Mesenchymal stem cell (in vitro differentiated cells and primary cell): Measurements from ENCODE around the gene MRPL39.

Experiments
- DNase-seq: peaks from one replicate; pipeline ENCODE4 v3.0.0-alpha.2; 2013
- H2AFZ ChIP-seq: one replicate; pipeline ENCODE4 v1.6.1; 2013; ENCODE audit warnings: low read depth, mild to moderate bottlenecking, control low read depth, inconsistent platforms, low read length, moderate library complexity
- H2AK5ac ChIP-seq: 2 replicates; pipeline ENCODE4 v1.6.1; 2013; ENCODE audit warnings: low read length, moderate library complexity, mild to moderate bottlenecking, inconsistent platforms; ENCODE audit not compliant: severe bottlenecking
- H2BK120ac ChIP-seq: one replicate; pipeline ENCODE4 v1.6.1; 2013; ENCODE audit warnings: low read depth, mild to moderate bottlenecking, inconsistent platforms, low read length, moderate library complexity
- H2BK12ac ChIP-seq, 2 experiments: one replicate each; pipeline ENCODE4 v1.6.1; 2013; ENCODE audit warnings: inconsistent platforms in 2 of 2, low read length in 2 of 2, mild to moderate bottlenecking in 2 of 2, moderate library complexity in 2 of 2, control low read depth in 1 of 2
- H2BK15ac ChIP-seq: one replicate; pipeline ENCODE4 v1.6.1; 2013; ENCODE audit warnings: mild to moderate bottlenecking, low read depth, inconsistent platforms; ENCODE audit not compliant: poor library complexity, severe bottlenecking
- H2BK5ac ChIP-seq: 2 replicates; pipeline ENCODE4 v1.6.1; 2013; ENCODE audit warnings: low read depth, mild to moderate bottlenecking, low read length, control low read depth, inconsistent platforms; ENCODE audit not compliant: poor library complexity, severe bottlenecking
- H3K14ac ChIP-seq, 2 experiments: one replicate each; pipeline ENCODE4 v1.6.1; 2013; ENCODE audit warnings: inconsistent platforms in 2 of 2, low read length in 2 of 2, control low read depth in 1 of 2, mild to moderate bottlenecking in 1 of 2, moderate library complexity in 1 of 2
- H3K18ac ChIP-seq, 2 experiments: one replicate each; pipeline ENCODE4 v1.6.1; 2013; ENCODE audit warnings: inconsistent platforms in 2 of 2, low read length in 2 of 2, control low read depth in 1 of 2, low read depth in 1 of 2, mild to moderate bottlenecking in 1 of 2
- H3K23ac ChIP-seq, 2 experiments: one replicate each; pipeline ENCODE4 v1.6.1; 2013; ENCODE audit warnings: inconsistent platforms in 2 of 2, low read length in 2 of 2, mild to moderate bottlenecking in 2 of 2, moderate library complexity in 2 of 2, control low read depth in 1 of 2
- H3K27ac ChIP-seq: 2 replicates; pipeline ENCODE4 v1.5.1; 2013; ENCODE audit warnings: mild to moderate bottlenecking, moderate library complexity, low read length, control low read depth, inconsistent platforms; ENCODE audit not compliant: poor library complexity, severe bottlenecking
- H3K27me3 ChIP-seq, 2 experiments: 2 replicates each; pipeline versions ENCODE4 v1.6.1 to v1.7.0; 2013; ENCODE audit warnings: low read length in 2 of 2, mild to moderate bottlenecking in 2 of 2, moderate library complexity in 2 of 2, control low read depth in 1 of 2, inconsistent platforms in 1 of 2; ENCODE audit not compliant: control insufficient read depth in 1 of 2, insufficient read depth in 1 of 2
- H3K36me3 ChIP-seq, 2 experiments: 2 replicates each; pipeline versions ENCODE4 v1.6.1 to v1.7.0; 2013; ENCODE audit warnings: low read length in 2 of 2, control low read depth in 1 of 2, inconsistent platforms in 1 of 2, low read depth in 1 of 2, mild to moderate bottlenecking in 1 of 2; ENCODE audit not compliant: insufficient read depth in 2 of 2, control insufficient read depth in 1 of 2
- H3K4ac ChIP-seq, 2 experiments: one replicate each; pipeline ENCODE4 v1.6.1; 2013; ENCODE audit warnings: inconsistent platforms in 2 of 2, low read length in 2 of 2, mild to moderate bottlenecking in 2 of 2, moderate library complexity in 2 of 2, control low read depth in 1 of 2, low read depth in 1 of 2
- H3K4me1 ChIP-seq: 2 replicates; pipeline ENCODE4 v1.6.1; 2013; ENCODE audit warnings: low read depth, low read length, control low read depth; ENCODE audit not compliant: control insufficient read depth, insufficient read depth
- H3K4me2 ChIP-seq: 2 replicates; pipeline ENCODE4 v1.6.1; 2013; ENCODE audit warnings: low read length, mild to moderate bottlenecking, inconsistent platforms; ENCODE audit not compliant: poor library complexity, severe bottlenecking
- H3K4me3 ChIP-seq, 2 experiments: 2 replicates each; pipeline versions ENCODE4 v1.5.1 to v1.7.0; 2013; ENCODE audit warnings: low read length in 2 of 2, mild to moderate bottlenecking in 2 of 2, control low read depth in 1 of 2, low read depth in 1 of 2; ENCODE audit not compliant: insufficient read depth in 1 of 2
- H3K79me1 ChIP-seq: replicated peaks from 2 replicates; pipeline ENCODE4 v1.6.1; 2013; ENCODE audit warnings: mild to moderate bottlenecking, control low read depth, low read length, inconsistent platforms; ENCODE audit not compliant: poor library complexity, severe bottlenecking
- H3K9ac ChIP-seq: 2 replicates; pipeline ENCODE4 v1.7.0; 2013; ENCODE audit warnings: mild to moderate bottlenecking, low read length, moderate library complexity
- H3K9me3 ChIP-seq: 2 replicates; pipeline ENCODE4 v1.7.0; 2013; ENCODE audit warnings: mild to moderate bottlenecking, low read length; ENCODE audit not compliant: control insufficient read depth
- H4K8ac ChIP-seq: one replicate; pipeline ENCODE4 v1.6.1; 2013; ENCODE audit warnings: inconsistent platforms, mild to moderate bottlenecking, low read length, moderate library complexity
- H4K91ac ChIP-seq: one replicate; pipeline ENCODE4 v1.6.1; 2013; ENCODE audit warnings: mild to moderate bottlenecking, low read length, inconsistent platforms
- WGBS: methylation state at CpG from one replicate; pipeline ENCODE4 v1.1.7; 2013; ENCODE audit warnings: mixed read lengths; 5-methylcytosine and 5-hydroxymethylcytosine counted together

MRPL39 gene

GRCh38 chr21:25573409-25574206, 33.7 kb downstream of the MRPL39 start:
- H3K4me2 ChIP-seq = no peak overlapping the region
- no peaks in the 10 kb centered on the region for H3K27me3 ChIP-seq
- peak overlapping the region; percentile 59 for H3K9ac ChIP-seq
- H3K23ac ChIP-seq = no peak overlapping the region
- H2BK12ac ChIP-seq = no peak overlapping the region
- peaks cover 3% of the 10 kb centered on the region for H3K4me1 ChIP-seq
- H3K18ac ChIP-seq = no peak overlapping the region
- H2BK120ac ChIP-seq = no peak overlapping the region
- no peaks in the 10 kb centered on the region for H3K9me3 ChIP-seq
- peak; percentile 93 for DNase-seq
- WGBS = 100% methylated on average over 1 of the region's 6 CpGs
- no peak overlapping the region for H3K4ac ChIP-seq
- no peak overlapping the region for H4K8ac ChIP-seq
- no peak overlapping the region for H2AK5ac ChIP-seq
- peak overlapping the region; percentile 84 for H3K27ac ChIP-seq
- H2BK15ac ChIP-seq = no peak overlapping the region
- H3K4me3 ChIP-seq = peak overlapping the region in 1 of 2 experiments; percentile 5
- no peak overlapping the region for H4K91ac ChIP-seq
- no peak overlapping the region for H3K14ac ChIP-seq
- H2BK5ac ChIP-seq = no peak overlapping the region
- peaks cover 0 to 14% of the 10 kb centered on the region in 2 experiments for H3K36me3 ChIP-seq
- peaks cover 9% of the 10 kb centered on the region for H3K79me1 ChIP-seq
- H2AFZ ChIP-seq = no peak overlapping the region

GRCh38 chr21:25572861-25573310, 34.4 kb downstream of the MRPL39 start:
- Histone ChIP-seq H3K4me3 (no peak overlapping the region), H2BK15ac (no peak overlapping the region), H4K8ac (no peak overlapping the region), H3K4me2 (no peak overlapping the region), H3K36me3 (peaks cover 0 to 7% of the 10 kb centered on the region in 2 experiments), H3K27ac (peak overlapping the region; percentile 84), H3K9ac (peak overlapping the region; percentile 59), H2BK120ac (no peak overlapping the region), H2AFZ (no peak overlapping the region), H3K9me3 (no peaks in the 10 kb centered on the region), H4K91ac (no peak overlapping the region), H3K4me1 (peaks cover 3% of the 10 kb centered on the region), H3K79me1 (peaks cover 5% of the 10 kb centered on the region), H3K27me3 (no peaks in the 10 kb centered on the region), H3K18ac (no peak overlapping the region), H2BK12ac (no peak overlapping the region), H2AK5ac (no peak overlapping the region), H3K23ac (no peak overlapping the region), H3K4ac (no peak overlapping the region), H2BK5ac (no peak overlapping the region), H3K14ac (no peak overlapping the region)
- no CpG with 5 or more reads among the region's 3 CpGs for WGBS
- DNase-seq = peak; percentile 11

- H3K23ac ChIP-seq = no peak overlapping the region
- no peak overlapping the region for H3K4me3 ChIP-seq
- no peak overlapping the region for H3K9ac ChIP-seq
- H2BK12ac ChIP-seq = no peak overlapping the region
- H2BK5ac ChIP-seq = no peak overlapping the region
- H4K91ac ChIP-seq = no peak overlapping the region
- no peak overlapping the region for H3K4ac ChIP-seq
- no peak overlapping the region for H3K4me2 ChIP-seq
- H4K8ac ChIP-seq = no peak overlapping the region
- no peak overlapping the region for H2BK15ac ChIP-seq
- peaks cover 0 to 10% of the 10 kb centered on the region in 2 experiments for H3K36me3 ChIP-seq
- H2BK120ac ChIP-seq = no peak overlapping the region
- no peaks in the 10 kb centered on the region for H3K27me3 ChIP-seq
- no peak for DNase-seq
- H3K79me1 ChIP-seq = peaks cover 5% of the 10 kb centered on the region
- H3K4me1 ChIP-seq = peaks cover 4% of the 10 kb centered on the region
- WGBS = 94% methylated on average over 1 of the region's 1 CpG
- H3K14ac ChIP-seq = no peak overlapping the region
- H3K27ac ChIP-seq = no peak overlapping the region
- H3K9me3 ChIP-seq = no peaks in the 10 kb centered on the region
- no peak overlapping the region for H2AFZ ChIP-seq
- H3K18ac ChIP-seq = no peak overlapping the region
- peak overlapping the region; percentile 89 for H2AK5ac ChIP-seq
Observed at GRCh38 chr21:25571726-25572121, 35.6 kb downstream of the MRPL39 start.

- Histone ChIP-seq H4K91ac (peak overlapping the region; percentile 39), H3K27me3 (no peaks in the 10 kb centered on the region), H2BK5ac (no peak overlapping the region), H2BK15ac (no peak overlapping the region), H2AFZ (no peak overlapping the region), H3K4me1 (peaks cover 2% of the 10 kb centered on the region), H2BK12ac (peak overlapping the region in 1 of 2 experiments; percentile 23), H3K4me2 (no peak overlapping the region), H3K14ac (no peak overlapping the region), H3K9ac (no peak overlapping the region), H3K79me1 (peaks cover 5% of the 10 kb centered on the region), H3K18ac (no peak overlapping the region), H3K4ac (no peak overlapping the region), H4K8ac (no peak overlapping the region), H3K27ac (no peak overlapping the region), H3K9me3 (no peaks in the 10 kb centered on the region), H3K36me3 (peaks cover 0 to 25% of the 10 kb centered on the region in 2 experiments), H3K23ac (no peak overlapping the region), H3K4me3 (no peak overlapping the region), H2AK5ac (no peak overlapping the region), H2BK120ac (no peak overlapping the region)
- DNase-seq = no peak
- WGBS = 98% methylated on average over 4 of the region's 4 CpGs
Observed at GRCh38 chr21:25569711-25570110, 37.6 kb downstream of the MRPL39 start.
